Ovary (tissue), 3 donors: ENCODE data around the gene RAPGEF4.

Source experiments
- CTCF ChIP-seq, 3 donors: fragments of 450-650 bp in 2 of 3; fragments of 200-600 bp in 1 of 3; IDR thresholded peaks; one replicate each; pipeline versions ENCODE4 v1.5.1 to v1.8.0; 2016 to 2022; ENCODE audit warnings: antibody characterized with exemption in 3 of 3, mild to moderate bottlenecking in 1 of 3
- POLR2A ChIP-seq: fragments of 450-650 bp; IDR thresholded peaks from one replicate; pipeline ENCODE4 v1.6.1; 2017; ENCODE audit warnings: antibody characterized with exemption, mild to moderate bottlenecking, moderate library complexity
- donor health status: DM: no; HTN: no; CAD: no.

GRCh38 chr2:173099804-173100203 is 364.2 kb downstream of the RAPGEF4 start:
- TF ChIP-seq POLR2A (no peak), CTCF (IDR thresholded peaks at IDR 0.05) (no peak)
